Coronary artery (tissue), 2 donors: ENCODE measurements around the gene SNX12.

ENCODE experiments used
- DNase-seq: peaks from one replicate; pipeline ENCODE4 v3.0.0-alpha.2; 2017; ENCODE audit warnings: low spot score
- H3K27ac ChIP-seq, 2 donors: fragments of 200-600 bp; sonication (generic); one replicate each; pipeline ENCODE4 v1.5.1; 2016 to 2019
- H3K4me3 ChIP-seq: fragments of 200-600 bp; sonication (generic); 2 replicates; pipeline ENCODE4 v1.5.1; 2016; ENCODE audit warnings: mild to moderate bottlenecking, moderate library complexity
- CTCF ChIP-seq: fragments of 200-600 bp; sonication (generic); IDR thresholded peaks from one replicate; pipeline ENCODE4 v1.5.1; 2019; ENCODE audit warnings: antibody characterized with exemption

Gene SNX12

GRCh38 chrX:71068044-71068918, at the start of gene SNX12:
TSS of gene SNX12 (minus strand) at chrX:71068334. CDS start at chrX:71068306, 28 bp downstream.
- peak; percentile 95 for DNase-seq
- H3K4me3 ChIP-seq, result peak within 1 kb of the TSS; percentile 67
- no peak for TF ChIP-seq CTCF
- H3K27ac ChIP-seq, result peak within 1 kb of the TSS; percentile 47 to 89

GRCh38 chrX:71117358-71117757, 49.2 kb upstream of the SNX12 start:
- no peak for DNase-seq
- no peak for TF ChIP-seq CTCF
- Histone ChIP-seq H3K4me3 (peak overlapping the region; percentile 79), H3K27ac (no peak overlapping the region)

- H3K27ac ChIP-seq, result no peak overlapping the region
- no peak overlapping the region for H3K4me3 ChIP-seq
Measured at GRCh38 chrX:71111921-71112431, 43.8 kb upstream of the SNX12 start.

GRCh38 chrX:71111141-71111843, 43.2 kb upstream of the SNX12 start, which contains the start of gene IL2RG:
TSS of gene IL2RG (minus strand) at chrX:71111577. CDS start at chrX:71111539, 38 bp downstream.
- DNase-seq, result no peak
- no peak for TF ChIP-seq CTCF
- H3K27ac ChIP-seq, result no peak within 1 kb of the TSS
- H3K4me3 ChIP-seq, result no peak within 1 kb of the TSS

More at GRCh38 chrX:71111921-71112431, 43.8 kb upstream of the SNX12 start:
- DNase-seq, result no peak
- no peak for TF ChIP-seq CTCF

- DNase-seq, result no peak
- TF ChIP-seq CTCF, result no peak
- Histone ChIP-seq H3K4me3 (no peak overlapping the region), H3K27ac (no peak overlapping the region)
Measured at GRCh38 chrX:71109051-71109450, 40.9 kb upstream of the SNX12 start.

- H3K27ac ChIP-seq, result no peak overlapping the region
- no peak for TF ChIP-seq CTCF
- no peak overlapping the region for H3K4me3 ChIP-seq
- DNase-seq, result no peak
Measured at GRCh38 chrX:71107762-71108360, 39.7 kb upstream of the SNX12 start.
